ENCODE results near the gene ZWILCH.

The ZWILCH gene

GRCh38 chr15:66590435-66590834 is 85.3 kb downstream of the ZWILCH start:
- TF ChIP-seq, protein P1, sequence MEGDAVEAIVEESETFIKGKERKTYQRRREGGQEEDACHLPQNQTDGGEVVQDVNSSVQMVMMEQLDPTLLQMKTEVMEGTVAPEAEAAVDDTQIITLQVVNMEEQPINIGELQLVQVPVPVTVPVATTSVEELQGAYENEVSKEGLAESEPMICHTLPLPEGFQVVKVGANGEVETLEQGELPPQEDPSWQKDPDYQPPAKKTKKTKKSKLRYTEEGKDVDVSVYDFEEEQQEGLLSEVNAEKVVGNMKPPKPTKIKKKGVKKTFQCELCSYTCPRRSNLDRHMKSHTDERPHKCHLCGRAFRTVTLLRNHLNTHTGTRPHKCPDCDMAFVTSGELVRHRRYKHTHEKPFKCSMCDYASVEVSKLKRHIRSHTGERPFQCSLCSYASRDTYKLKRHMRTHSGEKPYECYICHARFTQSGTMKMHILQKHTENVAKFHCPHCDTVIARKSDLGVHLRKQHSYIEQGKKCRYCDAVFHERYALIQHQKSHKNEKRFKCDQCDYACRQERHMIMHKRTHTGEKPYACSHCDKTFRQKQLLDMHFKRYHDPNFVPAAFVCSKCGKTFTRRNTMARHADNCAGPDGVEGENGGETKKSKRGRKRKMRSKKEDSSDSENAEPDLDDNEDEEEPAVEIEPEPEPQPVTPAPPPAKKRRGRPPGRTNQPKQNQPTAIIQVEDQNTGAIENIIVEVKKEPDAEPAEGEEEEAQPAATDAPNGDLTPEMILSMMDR (conservative IDR thresholded peaks at IDR 0.05; ENCODE audit: low read depth, low read length): no peak
- no peak for DNase-seq (ENCODE audit: low read depth)
- no peak overlapping the region for H3K4me3 ChIP-seq (ENCODE audit: low read length)

DNA sequence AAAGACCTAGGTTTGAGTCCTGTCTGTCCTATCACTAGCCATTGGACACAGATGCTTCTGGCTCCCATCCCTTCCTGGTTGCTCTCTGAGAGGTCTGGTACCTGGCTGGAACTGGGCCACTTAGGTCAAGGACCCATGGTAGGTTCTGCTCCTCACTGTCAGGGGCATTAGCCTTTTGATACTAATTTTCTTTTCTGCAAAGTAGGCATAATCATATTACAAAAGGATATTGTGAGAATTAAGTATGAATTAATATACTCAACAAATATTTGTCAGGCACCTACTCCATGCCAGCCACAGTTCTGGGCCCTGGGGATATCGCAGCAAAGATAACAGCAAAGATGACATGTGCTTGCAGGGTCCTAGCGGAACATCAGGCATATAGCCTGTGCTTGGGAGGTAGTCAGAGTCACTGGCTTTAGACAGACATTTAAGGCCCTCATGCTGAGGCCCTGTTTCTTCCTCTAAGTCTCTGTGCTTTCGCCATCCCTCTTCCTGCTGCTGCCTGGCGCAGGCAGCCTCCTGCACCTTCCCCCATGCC is 86.3 kb downstream of the ZWILCH start:
- DNase-seq (ENCODE audit: low read depth): no peak

GRCh38 chr15:66592505-66593218 is 87.5 kb downstream of the ZWILCH start:
- TF ChIP-seq, protein P1 (conservative IDR thresholded peaks at IDR 0.05; ENCODE audit: low read depth, low read length): no peak
- DNase-seq (ENCODE audit: low read depth): no peak
- no peak overlapping the region for H3K4me3 ChIP-seq (ENCODE audit: low read length)

More for the DNA sequence above, 86.3 kb downstream of the ZWILCH start:
- TF ChIP-seq, protein P1 (conservative IDR thresholded peaks at IDR 0.05; ENCODE audit: low read depth, low read length): no peak
- no peak overlapping the region for H3K4me3 ChIP-seq (ENCODE audit: low read length)

- DNase-seq (ENCODE audit: low read depth): no peak
- TF ChIP-seq, protein P1 (conservative IDR thresholded peaks at IDR 0.05; ENCODE audit: low read depth, low read length): no peak
- H3K4me3 ChIP-seq (ENCODE audit: low read length): no peak overlapping the region
These were observed 88.2 kb downstream of the ZWILCH start for GRCh38 chr15:66593219-66593780.

GRCh38 chr15:66594344-66594743 is 89.2 kb downstream of the ZWILCH start:
- TF ChIP-seq, protein P1 (conservative IDR thresholded peaks at IDR 0.05; ENCODE audit: low read depth, low read length): peak; percentile 3
- no peak for DNase-seq (ENCODE audit: low read depth)
- no peak overlapping the region for H3K4me3 ChIP-seq (ENCODE audit: low read length)

DNA sequence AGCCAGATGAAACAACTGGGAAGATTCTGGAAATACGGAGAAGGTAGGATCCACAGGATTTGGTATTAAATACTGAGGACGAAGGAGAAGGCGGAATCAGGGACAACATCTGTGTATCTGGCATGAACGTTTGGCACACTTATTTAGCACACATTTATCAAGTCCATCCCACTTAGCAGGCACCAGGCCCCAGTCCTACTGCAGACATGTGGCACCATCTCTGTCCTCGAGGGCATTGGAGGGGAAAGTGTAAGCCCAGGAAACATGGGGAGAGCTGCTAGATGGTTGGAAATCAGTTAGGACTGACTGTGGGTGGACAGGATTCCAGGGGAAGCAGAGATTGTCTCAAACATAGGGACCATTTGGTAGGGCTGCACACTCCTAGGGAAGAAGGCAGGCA is 89.7 kb downstream of the ZWILCH start:
- TF ChIP-seq, protein P1 (conservative IDR thresholded peaks at IDR 0.05; ENCODE audit: low read depth, low read length): no peak
- DNase-seq (ENCODE audit: low read depth): no peak
- no peak overlapping the region for H3K4me3 ChIP-seq (ENCODE audit: low read length)

DNA sequence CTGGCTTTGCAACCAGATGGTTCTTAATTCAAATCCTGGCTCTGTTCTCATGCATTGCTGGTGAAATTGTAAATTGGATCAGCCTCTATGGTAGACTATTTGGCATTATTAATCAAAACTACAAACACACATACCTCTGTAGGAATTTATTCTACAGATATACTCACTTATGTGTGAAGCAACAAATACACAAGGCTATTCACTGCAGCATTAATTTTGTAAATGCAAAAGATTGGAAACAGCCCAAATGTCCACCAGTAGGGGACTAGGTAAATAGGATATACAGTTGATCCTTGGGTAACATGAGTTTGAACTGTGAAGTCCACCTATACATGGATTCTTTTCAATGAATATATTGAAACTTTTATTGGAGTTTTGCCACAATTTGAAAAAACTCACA is 90.2 kb downstream of the ZWILCH start:
- no peak overlapping the region for H3K4me3 ChIP-seq (ENCODE audit: low read length)
- no peak for DNase-seq (ENCODE audit: low read depth)
- TF ChIP-seq, protein P1 (conservative IDR thresholded peaks at IDR 0.05; ENCODE audit: low read depth, low read length): no peak
